ENCODE measurements around the gene SPAG16.

SPAG16 gene

GRCh38 chr2:213248637-213249036 is 35.6 kb upstream of the SPAG16 start:
- Histone ChIP-seq H3K27me3 (ENCODE audit: control insufficient read depth, insufficient read depth, low read length) (no peaks in the 10 kb centered on the region), H3K27ac (ENCODE audit: low read depth, low read length) (no peak overlapping the region), H3K36me3 (ENCODE audit: control insufficient read depth, insufficient read depth, low read length) (no peaks in the 10 kb centered on the region), H3K4me3 (ENCODE audit: low read length) (no peak overlapping the region), H3K4me1 (ENCODE audit: control insufficient read depth, insufficient read depth, low read length) (no peaks in the 10 kb centered on the region), H3K9ac (ENCODE audit: low read length) (no peak overlapping the region)

- H3K9ac ChIP-seq (ENCODE audit: low read length), result no peak overlapping the region
Measured at GRCh38 chr2:213249502-213249901, 34.8 kb upstream of the SPAG16 start.

GRCh38 chr2:213251618-213252017 is 32.6 kb upstream of the SPAG16 start:
- Histone ChIP-seq H3K4me3 (ENCODE audit: low read length) (no peak overlapping the region), H3K9ac (ENCODE audit: low read length) (no peak overlapping the region)

More at GRCh38 chr2:213249502-213249901, 34.8 kb upstream of the SPAG16 start:
- H3K27ac ChIP-seq (ENCODE audit: low read depth, low read length), result no peak overlapping the region
- H3K27me3 ChIP-seq (ENCODE audit: control insufficient read depth, insufficient read depth, low read length), result no peaks in the 10 kb centered on the region
- no peak overlapping the region for H3K4me3 ChIP-seq (ENCODE audit: low read length)
- H3K36me3 ChIP-seq (ENCODE audit: control insufficient read depth, insufficient read depth, low read length), result no peaks in the 10 kb centered on the region
- no peaks in the 10 kb centered on the region for H3K4me1 ChIP-seq (ENCODE audit: control insufficient read depth, insufficient read depth, low read length)

GRCh38 chr2:213252206-213252605 is 32.1 kb upstream of the SPAG16 start:
- Histone ChIP-seq H3K9ac (ENCODE audit: low read length) (no peak overlapping the region), H3K27me3 (ENCODE audit: control insufficient read depth, insufficient read depth, low read length) (no peaks in the 10 kb centered on the region), H3K27ac (ENCODE audit: low read depth, low read length) (no peak overlapping the region), H3K4me1 (ENCODE audit: control insufficient read depth, insufficient read depth, low read length) (no peaks in the 10 kb centered on the region), H3K36me3 (ENCODE audit: control insufficient read depth, insufficient read depth, low read length) (no peaks in the 10 kb centered on the region), H3K4me3 (ENCODE audit: low read length) (no peak overlapping the region)

More at GRCh38 chr2:213251618-213252017, 32.6 kb upstream of the SPAG16 start:
- no peaks in the 10 kb centered on the region for H3K27me3 ChIP-seq (ENCODE audit: control insufficient read depth, insufficient read depth, low read length)
- H3K36me3 ChIP-seq (ENCODE audit: control insufficient read depth, insufficient read depth, low read length), result no peaks in the 10 kb centered on the region
- no peak overlapping the region for H3K27ac ChIP-seq (ENCODE audit: low read depth, low read length)
- no peaks in the 10 kb centered on the region for H3K4me1 ChIP-seq (ENCODE audit: control insufficient read depth, insufficient read depth, low read length)

GRCh38 chr2:213253162-213253561 is 31.1 kb upstream of the SPAG16 start:
- no peaks in the 10 kb centered on the region for H3K36me3 ChIP-seq (ENCODE audit: control insufficient read depth, insufficient read depth, low read length)
- no peaks in the 10 kb centered on the region for H3K27me3 ChIP-seq (ENCODE audit: control insufficient read depth, insufficient read depth, low read length)
- H3K4me1 ChIP-seq (ENCODE audit: control insufficient read depth, insufficient read depth, low read length), result no peaks in the 10 kb centered on the region
- H3K27ac ChIP-seq (ENCODE audit: low read depth, low read length), result no peak overlapping the region
- no peak overlapping the region for H3K4me3 ChIP-seq (ENCODE audit: low read length)
- H3K9ac ChIP-seq (ENCODE audit: low read length), result no peak overlapping the region

GRCh38 chr2:213259266-213259665 is 25.0 kb upstream of the SPAG16 start:
- no peaks in the 10 kb centered on the region for H3K27me3 ChIP-seq (ENCODE audit: control insufficient read depth, insufficient read depth, low read length)
- no peak overlapping the region for H3K27ac ChIP-seq (ENCODE audit: low read depth, low read length)
- H3K4me3 ChIP-seq (ENCODE audit: low read length), result no peak overlapping the region
- no peaks in the 10 kb centered on the region for H3K36me3 ChIP-seq (ENCODE audit: control insufficient read depth, insufficient read depth, low read length)
- no peaks in the 10 kb centered on the region for H3K4me1 ChIP-seq (ENCODE audit: control insufficient read depth, insufficient read depth, low read length)
- no peak overlapping the region for H3K9ac ChIP-seq (ENCODE audit: low read length)

- H3K9ac ChIP-seq (ENCODE audit: low read length), result no peak overlapping the region
- no peaks in the 10 kb centered on the region for H3K36me3 ChIP-seq (ENCODE audit: control insufficient read depth, insufficient read depth, low read length)
- H3K4me3 ChIP-seq (ENCODE audit: low read length), result no peak overlapping the region
- H3K27ac ChIP-seq (ENCODE audit: low read depth, low read length), result no peak overlapping the region
- H3K27me3 ChIP-seq (ENCODE audit: control insufficient read depth, insufficient read depth, low read length), result no peaks in the 10 kb centered on the region
- no peaks in the 10 kb centered on the region for H3K4me1 ChIP-seq (ENCODE audit: control insufficient read depth, insufficient read depth, low read length)
Measured at GRCh38 chr2:213261237-213261636, 23.0 kb upstream of the SPAG16 start.

GRCh38 chr2:213261715-213262114 is 22.5 kb upstream of the SPAG16 start:
- Histone ChIP-seq H3K4me1 (ENCODE audit: control insufficient read depth, insufficient read depth, low read length) (no peaks in the 10 kb centered on the region), H3K27me3 (ENCODE audit: control insufficient read depth, insufficient read depth, low read length) (no peaks in the 10 kb centered on the region), H3K27ac (ENCODE audit: low read depth, low read length) (no peak overlapping the region), H3K36me3 (ENCODE audit: control insufficient read depth, insufficient read depth, low read length) (no peaks in the 10 kb centered on the region), H3K4me3 (ENCODE audit: low read length) (no peak overlapping the region), H3K9ac (ENCODE audit: low read length) (no peak overlapping the region)

GRCh38 chr2:213265679-213266078 is 18.6 kb upstream of the SPAG16 start:
- no peaks in the 10 kb centered on the region for H3K27me3 ChIP-seq (ENCODE audit: control insufficient read depth, insufficient read depth, low read length)
- no peak overlapping the region for H3K27ac ChIP-seq (ENCODE audit: low read depth, low read length)
- H3K4me3 ChIP-seq (ENCODE audit: low read length), result no peak overlapping the region
- no peak overlapping the region for H3K9ac ChIP-seq (ENCODE audit: low read length)
- H3K4me1 ChIP-seq (ENCODE audit: control insufficient read depth, insufficient read depth, low read length), result no peaks in the 10 kb centered on the region
- no peaks in the 10 kb centered on the region for H3K36me3 ChIP-seq (ENCODE audit: control insufficient read depth, insufficient read depth, low read length)

GRCh38 chr2:213266421-213266820 is 17.8 kb upstream of the SPAG16 start:
- Histone ChIP-seq H3K36me3 (ENCODE audit: control insufficient read depth, insufficient read depth, low read length) (no peaks in the 10 kb centered on the region), H3K4me3 (ENCODE audit: low read length) (no peak overlapping the region), H3K27ac (ENCODE audit: low read depth, low read length) (no peak overlapping the region), H3K4me1 (ENCODE audit: control insufficient read depth, insufficient read depth, low read length) (no peaks in the 10 kb centered on the region), H3K27me3 (ENCODE audit: control insufficient read depth, insufficient read depth, low read length) (no peaks in the 10 kb centered on the region), H3K9ac (ENCODE audit: low read length) (no peak overlapping the region)

- Histone ChIP-seq H3K4me1 (ENCODE audit: control insufficient read depth, insufficient read depth, low read length) (no peaks in the 10 kb centered on the region), H3K27ac (ENCODE audit: low read depth, low read length) (no peak overlapping the region), H3K9ac (ENCODE audit: low read length) (no peak overlapping the region), H3K36me3 (ENCODE audit: control insufficient read depth, insufficient read depth, low read length) (no peaks in the 10 kb centered on the region), H3K27me3 (ENCODE audit: control insufficient read depth, insufficient read depth, low read length) (no peaks in the 10 kb centered on the region), H3K4me3 (ENCODE audit: low read length) (no peak overlapping the region)
Measured at GRCh38 chr2:213271947-213272346, 12.3 kb upstream of the SPAG16 start.

- Histone ChIP-seq H3K4me1 (ENCODE audit: control insufficient read depth, insufficient read depth, low read length) (no peaks in the 10 kb centered on the region), H3K27ac (ENCODE audit: low read depth, low read length) (no peak overlapping the region), H3K27me3 (ENCODE audit: control insufficient read depth, insufficient read depth, low read length) (no peaks in the 10 kb centered on the region), H3K9ac (ENCODE audit: low read length) (no peak overlapping the region), H3K36me3 (ENCODE audit: control insufficient read depth, insufficient read depth, low read length) (no peaks in the 10 kb centered on the region), H3K4me3 (ENCODE audit: low read length) (no peak overlapping the region)
Measured at GRCh38 chr2:213274143-213274542, 10.1 kb upstream of the SPAG16 start.

- no peak overlapping the region for H3K4me3 ChIP-seq (ENCODE audit: low read length)
- H3K4me1 ChIP-seq (ENCODE audit: control insufficient read depth, insufficient read depth, low read length), result no peaks in the 10 kb centered on the region
- H3K36me3 ChIP-seq (ENCODE audit: control insufficient read depth, insufficient read depth, low read length), result no peaks in the 10 kb centered on the region
- no peak overlapping the region for H3K9ac ChIP-seq (ENCODE audit: low read length)
- no peaks in the 10 kb centered on the region for H3K27me3 ChIP-seq (ENCODE audit: control insufficient read depth, insufficient read depth, low read length)
- no peak overlapping the region for H3K27ac ChIP-seq (ENCODE audit: low read depth, low read length)
Measured at GRCh38 chr2:213275265-213275664, 9.0 kb upstream of the SPAG16 start.

Measured in rectal smooth muscle tissue (tissue), 1 donor.